Transverse colon (tissue), 4 donors: ENCODE results near the gene AURKAIP1. TPM values are rescaled to one million over a fixed set of nuclear protein-coding genes. Genes with fewer than 3 reads are reported as not detected.
A peak's percentile ranks its signal among the peaks of the same experiment; 100 is the strongest.

Source experiments
- DNase-seq: peaks from one replicate; pipeline ENCODE4 v3.0.0-alpha.2; 2019
- H3K27ac ChIP-seq, 4 donors: fragments of 200-600 bp; sonication (generic); 2 replicates each; pipeline ENCODE4 v1.5.1; 2016 to 2018; ENCODE audit warnings: inconsistent platforms in 4 of 4
- H3K27me3 ChIP-seq: fragments of 200-600 bp; sonication (generic); 2 replicates; pipeline ENCODE4 v1.5.1; 2017; ENCODE audit warnings: inconsistent platforms
- H3K36me3 ChIP-seq, 4 donors: fragments of 200-600 bp; sonication (generic); 2 replicates each; pipeline ENCODE4 v1.5.1; 2017 to 2019; ENCODE audit warnings: inconsistent platforms in 4 of 4
- H3K4me1 ChIP-seq, 4 donors: fragments of 200-600 bp; sonication (generic); 2 replicates each; pipeline ENCODE4 v1.5.1; 2017 to 2020; ENCODE audit warnings: inconsistent platforms in 4 of 4
- H3K4me3 ChIP-seq, 4 donors: fragments of 200-600 bp; sonication (generic); 1 replicate in 1 of 4; 2 replicates in 3 of 4; pipeline versions ENCODE4 v1.5.1 to v1.6.1; 2017 to 2019; ENCODE audit warnings: inconsistent platforms in 4 of 4
- H3K9me3 ChIP-seq, 2 donors: fragments of 200-600 bp; sonication (generic); 2 replicates each; pipeline ENCODE4 v1.5.1; 2017 to 2019; ENCODE audit warnings: inconsistent platforms in 2 of 2
- CTCF ChIP-seq, 5 experiments: fragments of 200-600 bp in 3 of 5; fragments of 450-650 bp in 2 of 5; sonication (generic) in 3 of 5; IDR thresholded peaks; 1 replicate in 2 of 5; 2 replicates in 3 of 5; pipeline ENCODE4 v1.5.1; 2016 to 2017; ENCODE audit warnings: antibody characterized with exemption in 5 of 5, inconsistent platforms in 3 of 5, mild to moderate bottlenecking in 2 of 5, moderate library complexity in 1 of 5
- EP300 ChIP-seq: sonication (generic); formaldehyde crosslinking; IDR thresholded peaks from one replicate; pipeline ENCODE4 v1.6.1; 2017; ENCODE audit warnings: antibody characterized with exemption, low read depth
- POLR2A ChIP-seq: fragments of 450-650 bp; IDR thresholded peaks from one replicate; pipeline ENCODE4 v1.6.1; 2016; ENCODE audit warnings: antibody characterized with exemption, mild to moderate bottlenecking, moderate library complexity
- POLR2AphosphoS5 ChIP-seq, 3 donors: sonication (generic); formaldehyde crosslinking; IDR thresholded peaks; one replicate each; pipeline ENCODE4 v1.6.1; 2016; ENCODE audit warnings: antibody characterized with exemption in 3 of 3
- WGBS, 2 donors: methylation state at CpG; one replicate each; pipeline ENCODE4 v1.1.5; 2018; ENCODE audit warnings: low coverage in 1 of 2; 5-methylcytosine and 5-hydroxymethylcytosine counted together
- in situ Hi-C, 4 donors: fragments of 200-750 bp; cut with MboI; loops; one replicate each; pipeline versions ENCODE4 v1.15.0 to v1.15.1; 2017; ENCODE audit warnings: low sequenced_read_pairs in 3 of 4, low pct_ligation_motif_present in 1 of 4, low pct_unique_long_range_greater_than_20kb in 1 of 4
- intact Hi-C: fragments of 100-400 bp; cut with DNase I; formaldehyde crosslinking; loops from one replicate; pipeline ENCODE4 v1.15.1; 2023; ENCODE audit warnings: low total_unique reads
- total RNA-seq, 4 donors: library from RNA; depleted of rRNA; stranded (reverse); fragments of >200 nt; gene quantifications; one replicate each; pipeline ENCODE4 v1.1.0, GENCODE V29; 2016

AURKAIP1 gene
- total RNA-seq, 4 donors from 2014 or later, result 110 to 197 (median 167) TPM

GRCh38 chr1:1337793-1338147 lies 37.2 kb downstream of the AURKAIP1 start:
- intact Hi-C loops, result no loop called here
- 74% methylated on average over 18 of the region's 18 CpGs; no CpG with 5 or more reads in 1 of the 2 donors for WGBS, 2 donors
- Histone ChIP-seq H3K4me3 (no peak overlapping the region), H3K9me3 (no peaks in the 10 kb centered on the region), H3K4me1 (peaks cover 0 to 9% (median 7%) of the 10 kb centered on the region in 4 donors), H3K27me3 (no peaks in the 10 kb centered on the region), H3K27ac (no peak overlapping the region), H3K36me3 (peaks cover 0 to 3% (median 0%) of the 10 kb centered on the region in 4 donors)
- DNase-seq, result peak; percentile 71
- in situ Hi-C loops, result no loop called here
- TF ChIP-seq POLR2A (no peak), EP300 (no peak), POLR2AphosphoS5 (IDR thresholded peaks at IDR 0.05) (no peak), CTCF (IDR thresholded peaks at IDR 0.05) (no peak)

- 91% methylated on average over 29 of the region's 32 CpGs; no CpG with 5 or more reads in 1 of the 2 donors for WGBS, 2 donors
- in situ Hi-C loops, result no loop called here
- TF ChIP-seq EP300 (no peak), POLR2AphosphoS5 (IDR thresholded peaks at IDR 0.05) (no peak), POLR2A (no peak), CTCF (IDR thresholded peaks at IDR 0.05) (no peak)
- Histone ChIP-seq H3K27ac (no peak overlapping the region), H3K27me3 (peaks cover 2% of the 10 kb centered on the region), H3K9me3 (no peaks in the 10 kb centered on the region), H3K4me1 (peaks cover 0 to 12% (median 9%) of the 10 kb centered on the region in 4 donors), H3K4me3 (no peak overlapping the region), H3K36me3 (peaks cover 0 to 3% (median 0%) of the 10 kb centered on the region in 4 donors)
- intact Hi-C loops, result no loop called here
- DNase-seq, result no peak
These were observed 37.8 kb downstream of the AURKAIP1 start for GRCh38 chr1:1336931-1337792.

GRCh38 chr1:1336446-1336845 lies 38.6 kb downstream of the AURKAIP1 start:
- intact Hi-C loops, result no loop called here
- H3K9me3 ChIP-seq, result no peaks in the 10 kb centered on the region
- peaks cover 2 to 12% (median 9%) of the 10 kb centered on the region in 4 donors for H3K4me1 ChIP-seq
- no peak overlapping the region for H3K4me3 ChIP-seq
- DNase-seq, result no peak
- in situ Hi-C loops, result no loop called here
- peaks cover 0 to 3% (median 0%) of the 10 kb centered on the region in 4 donors for H3K36me3 ChIP-seq
- H3K27ac ChIP-seq, result no peak overlapping the region
- TF ChIP-seq CTCF (IDR thresholded peaks at IDR 0.05), result no peak
- no peak for TF ChIP-seq POLR2AphosphoS5 (IDR thresholded peaks at IDR 0.05)
- TF ChIP-seq EP300, result no peak
- TF ChIP-seq POLR2A, result no peak
- WGBS, 2 donors, result 92% methylated on average over 26 of the region's 26 CpGs; no CpG with 5 or more reads in 1 of the 2 donors
- peaks cover 9% of the 10 kb centered on the region for H3K27me3 ChIP-seq

GRCh38 chr1:1335792-1336248 lies 39.2 kb downstream of the AURKAIP1 start:
- Histone ChIP-seq H3K4me3 (no peak overlapping the region), H3K36me3 (peaks cover 0 to 3% (median 0%) of the 10 kb centered on the region in 4 donors), H3K27ac (no peak overlapping the region), H3K27me3 (peaks cover 12% of the 10 kb centered on the region), H3K4me1 (peaks cover 3 to 15% (median 13%) of the 10 kb centered on the region in 4 donors), H3K9me3 (no peaks in the 10 kb centered on the region)
- intact Hi-C loops, result no loop called here
- in situ Hi-C loops, result no loop called here
- no peak for DNase-seq
- 82% methylated on average over 17 of the region's 21 CpGs; no CpG with 5 or more reads in 1 of the 2 donors for WGBS, 2 donors
- TF ChIP-seq POLR2AphosphoS5 (IDR thresholded peaks at IDR 0.05), result no peak
- no peak for TF ChIP-seq CTCF (IDR thresholded peaks at IDR 0.05)
- TF ChIP-seq POLR2A, result no peak
- TF ChIP-seq EP300, result no peak
